Measurements from ENCODE around the gene PLD4.
A peak's percentile ranks its signal among the peaks of the same experiment; 100 is the strongest.
"Not testable (repeated sequence)": the region's sequence is repeated elsewhere in the genome, so short reads cannot be mapped to it uniquely, and the experiment has no call there.

The PLD4 gene, protein sequence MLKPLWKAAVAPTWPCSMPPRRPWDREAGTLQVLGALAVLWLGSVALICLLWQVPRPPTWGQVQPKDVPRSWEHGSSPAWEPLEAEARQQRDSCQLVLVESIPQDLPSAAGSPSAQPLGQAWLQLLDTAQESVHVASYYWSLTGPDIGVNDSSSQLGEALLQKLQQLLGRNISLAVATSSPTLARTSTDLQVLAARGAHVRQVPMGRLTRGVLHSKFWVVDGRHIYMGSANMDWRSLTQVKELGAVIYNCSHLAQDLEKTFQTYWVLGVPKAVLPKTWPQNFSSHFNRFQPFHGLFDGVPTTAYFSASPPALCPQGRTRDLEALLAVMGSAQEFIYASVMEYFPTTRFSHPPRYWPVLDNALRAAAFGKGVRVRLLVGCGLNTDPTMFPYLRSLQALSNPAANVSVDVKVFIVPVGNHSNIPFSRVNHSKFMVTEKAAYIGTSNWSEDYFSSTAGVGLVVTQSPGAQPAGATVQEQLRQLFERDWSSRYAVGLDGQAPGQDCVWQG
- 0 to 0.13 reads per million in 2 donors for total RNA-seq

DNA sequence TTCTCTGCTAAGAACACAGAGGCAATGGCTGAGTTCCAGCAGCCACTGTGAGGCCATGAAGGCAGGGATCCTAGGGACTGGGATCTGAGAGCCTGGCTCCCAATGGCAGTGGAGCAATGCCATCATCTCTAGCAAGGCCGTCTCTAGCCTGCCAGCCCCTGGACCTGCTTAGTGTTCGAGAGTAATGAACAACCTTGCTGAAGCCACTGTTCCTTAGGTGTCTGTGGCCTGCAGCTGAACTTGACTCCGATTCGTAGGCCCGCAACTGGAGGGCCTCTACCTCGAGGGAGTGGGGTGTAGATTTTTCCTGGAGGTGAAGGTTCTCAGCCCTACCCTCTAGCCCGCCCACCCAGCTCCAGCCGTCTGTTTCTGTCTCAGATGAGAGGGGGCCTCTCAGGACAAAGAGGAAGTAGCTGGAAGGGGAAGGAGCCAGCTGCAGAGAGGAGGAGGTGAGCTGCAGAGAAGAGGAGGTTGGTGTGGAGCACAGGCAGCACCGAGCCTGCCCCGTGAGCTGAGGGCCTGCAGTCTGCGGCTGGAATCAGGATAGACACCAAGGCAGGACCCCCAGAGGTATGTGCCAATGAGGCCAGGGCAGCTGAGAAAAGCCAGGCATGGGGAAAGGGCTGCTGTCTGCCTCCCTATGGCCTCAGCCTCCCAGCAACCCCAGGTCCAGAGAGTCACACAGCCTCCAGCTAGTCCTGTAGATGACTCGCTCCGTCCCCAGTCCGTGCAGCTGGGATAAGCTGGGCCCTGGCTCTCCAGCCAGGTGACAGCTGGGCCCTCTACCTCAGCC, at the start of gene PLD4:
TSS of gene PLD4 (plus strand) at position 459 of the 793 bp plus-strand sequence. CDS start 2,262 bp downstream, outside the sequence.
- DNase-seq, result no peak

DNA sequence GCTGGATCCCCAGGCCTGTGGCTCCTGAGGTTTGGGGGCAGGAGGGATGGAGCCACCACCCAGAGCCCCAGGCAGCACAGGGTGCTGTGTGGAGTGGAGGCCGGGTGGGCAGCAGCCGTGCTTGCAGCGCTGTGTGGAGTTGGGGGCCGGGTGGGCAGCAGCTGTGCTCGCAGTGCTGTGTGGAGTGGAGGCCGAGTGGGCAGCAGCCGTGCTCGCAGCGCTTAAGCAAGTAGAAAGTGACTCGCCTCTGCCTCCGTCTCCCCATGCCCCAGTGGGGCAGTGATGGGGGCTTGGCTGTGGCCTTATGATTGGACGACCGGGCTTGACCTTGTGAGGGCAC, 49.3 kb upstream of the PLD4 start:
- DNase-seq, result no peak

DNA sequence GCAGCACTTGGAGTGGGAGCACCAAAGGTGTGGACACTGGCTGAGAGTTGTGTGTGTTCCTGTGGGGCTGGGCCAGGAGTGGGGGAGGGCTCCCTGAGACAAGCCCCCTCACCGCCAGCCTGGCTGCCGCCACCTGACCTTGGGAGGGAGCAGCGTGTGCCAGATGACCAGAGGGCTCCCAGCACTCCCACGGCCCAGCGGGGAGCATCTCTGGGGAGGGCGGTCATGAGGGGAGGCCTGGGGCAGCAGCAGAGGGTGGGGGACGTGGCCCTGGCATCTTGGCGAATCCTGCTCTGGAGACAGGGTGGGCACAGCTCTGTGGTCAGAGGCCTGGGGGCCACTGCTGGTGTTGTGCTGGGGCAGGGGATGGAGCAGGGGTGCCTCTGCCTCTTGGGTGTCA, 48.9 kb upstream of the PLD4 start:
- DNase-seq, result no peak

DNA sequence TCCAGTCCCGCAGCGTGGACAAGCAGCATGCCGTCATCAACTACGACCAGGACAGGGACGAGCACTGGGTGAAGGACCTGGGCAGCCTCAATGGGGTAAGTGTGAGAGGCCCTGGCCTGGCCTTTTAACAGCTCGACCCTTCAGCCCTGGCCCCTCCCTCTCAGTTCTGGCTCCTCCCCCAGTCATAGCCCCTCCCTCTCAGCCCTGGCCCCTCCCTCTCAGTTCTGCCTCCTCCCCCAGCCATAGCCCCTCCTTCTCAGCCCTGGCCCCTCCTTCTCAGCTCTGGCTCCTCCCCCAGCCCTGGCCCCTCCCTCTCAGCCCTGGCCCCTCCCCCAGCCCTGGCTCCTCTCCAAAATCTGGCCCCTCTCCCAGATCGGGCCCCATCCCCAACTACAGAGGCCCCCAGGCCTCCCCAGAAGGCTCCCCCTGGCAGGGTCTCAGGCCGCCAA, 48.4 kb upstream of the PLD4 start:
- DNase-seq, result peak in 1 of 5 experiments; percentile 32

- DNase-seq, result no peak
Measured at GRCh38 chr14:104877066-104877805, 47.4 kb upstream of the PLD4 start.

- DNase-seq, result peak in 1 of 5 experiments; percentile 3
Measured at GRCh38 chr14:104877806-104878550, 46.7 kb upstream of the PLD4 start.

GRCh38 chr14:104878582-104878981, 46.1 kb upstream of the PLD4 start:
- DNase-seq, result peak in 1 of 5 experiments; percentile 2

DNA sequence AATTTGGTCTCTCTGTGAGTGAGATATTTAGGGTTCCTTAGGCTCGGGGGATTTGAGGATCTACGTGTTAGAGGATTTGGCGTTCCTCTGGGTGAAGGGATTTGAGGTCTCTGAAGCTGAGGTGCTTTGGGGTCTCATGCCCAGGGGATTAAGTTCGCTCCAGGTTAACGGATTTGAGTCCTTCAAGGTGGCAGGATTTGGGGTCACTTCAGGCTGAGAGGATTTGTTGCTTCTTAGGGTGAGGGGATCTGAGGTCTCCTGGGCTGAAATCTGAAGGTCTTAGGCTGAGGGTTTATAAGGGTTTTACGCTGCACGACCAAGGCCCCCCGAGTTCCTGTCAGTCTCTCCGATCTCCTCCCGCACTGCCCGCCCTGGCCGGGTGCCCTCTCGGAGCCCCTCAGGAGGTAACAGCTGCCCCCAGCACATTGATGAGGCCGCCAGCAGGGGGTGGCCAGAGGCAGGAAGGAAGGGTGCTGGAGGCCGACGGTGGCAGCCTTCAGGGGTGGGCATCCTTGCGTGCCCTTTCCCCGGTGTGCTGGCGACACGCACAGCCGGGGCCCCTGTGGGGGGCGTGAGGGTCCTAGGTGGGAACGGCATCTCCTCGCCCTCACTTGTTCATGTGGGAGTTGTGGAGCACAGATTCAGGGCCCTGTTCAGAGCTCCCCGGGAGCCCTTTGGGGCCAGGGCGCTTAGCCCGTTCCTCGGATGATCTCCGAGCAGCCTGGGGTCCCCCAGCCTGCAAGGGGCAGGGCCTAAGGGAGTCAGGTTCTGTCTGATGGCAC, 45.3 kb upstream of the PLD4 start:
- peak in 1 of 5 experiments; percentile 6 for DNase-seq

DNA sequence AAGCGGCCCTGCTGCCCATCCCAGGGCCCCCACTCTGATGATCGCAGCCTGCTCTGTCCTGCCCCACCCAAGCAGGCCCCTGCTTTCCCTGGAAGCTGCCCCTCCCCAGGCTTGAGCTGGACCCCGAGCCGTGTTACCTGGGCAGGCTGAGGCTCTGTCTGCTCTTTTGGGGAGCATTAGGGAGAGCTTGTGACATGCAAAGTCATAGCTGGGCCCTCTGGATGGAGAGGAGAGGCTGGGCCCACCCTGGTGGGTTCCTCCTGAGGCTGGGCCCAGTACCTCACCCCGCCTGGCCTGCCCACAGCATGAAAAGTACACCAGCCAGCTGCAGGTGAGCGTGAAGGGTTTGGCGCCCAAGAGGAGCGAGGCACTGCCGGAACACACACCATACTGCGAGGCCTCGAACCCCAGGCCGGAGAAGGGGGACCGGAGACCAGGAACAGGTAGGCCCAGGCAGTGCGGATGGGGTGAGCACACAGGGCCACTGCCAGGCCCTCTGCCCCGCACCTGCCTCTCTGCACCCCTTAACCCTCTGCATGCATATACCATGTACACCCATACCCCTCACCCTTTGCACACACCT, 44.6 kb upstream of the PLD4 start:
- DNase-seq, result no peak

DNA sequence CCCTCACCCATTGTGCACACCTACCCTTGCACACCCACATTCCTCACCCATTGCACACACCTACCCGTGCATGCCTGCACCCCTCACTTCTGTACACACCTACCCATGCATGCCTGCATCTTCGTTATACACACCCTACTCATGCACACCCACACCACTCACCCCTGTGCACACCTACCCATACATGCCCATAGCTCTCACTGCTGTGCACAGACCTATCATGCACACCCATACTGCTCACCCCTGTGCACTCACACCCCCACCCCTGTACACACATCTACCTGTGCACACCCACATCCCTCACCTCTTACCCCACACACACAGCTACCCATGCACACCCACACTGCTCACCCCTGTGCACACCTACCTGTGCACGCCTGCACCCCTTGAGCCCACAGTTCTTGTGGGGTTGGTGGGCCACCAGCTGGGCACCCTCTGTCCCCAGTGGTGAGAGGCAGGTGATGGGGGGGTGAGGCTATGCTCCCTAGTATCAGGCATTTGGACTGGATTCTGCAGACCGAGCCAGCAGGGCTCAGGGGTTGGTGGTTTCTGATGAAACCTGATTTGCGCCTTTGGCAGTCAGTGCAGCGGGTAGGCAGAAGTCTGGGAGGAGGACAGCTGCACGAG, 44.0 kb upstream of the PLD4 start:
- no peak for DNase-seq

- no peak for DNase-seq
Measured at GRCh38 chr14:104881369-104881979, 43.2 kb upstream of the PLD4 start.

DNA sequence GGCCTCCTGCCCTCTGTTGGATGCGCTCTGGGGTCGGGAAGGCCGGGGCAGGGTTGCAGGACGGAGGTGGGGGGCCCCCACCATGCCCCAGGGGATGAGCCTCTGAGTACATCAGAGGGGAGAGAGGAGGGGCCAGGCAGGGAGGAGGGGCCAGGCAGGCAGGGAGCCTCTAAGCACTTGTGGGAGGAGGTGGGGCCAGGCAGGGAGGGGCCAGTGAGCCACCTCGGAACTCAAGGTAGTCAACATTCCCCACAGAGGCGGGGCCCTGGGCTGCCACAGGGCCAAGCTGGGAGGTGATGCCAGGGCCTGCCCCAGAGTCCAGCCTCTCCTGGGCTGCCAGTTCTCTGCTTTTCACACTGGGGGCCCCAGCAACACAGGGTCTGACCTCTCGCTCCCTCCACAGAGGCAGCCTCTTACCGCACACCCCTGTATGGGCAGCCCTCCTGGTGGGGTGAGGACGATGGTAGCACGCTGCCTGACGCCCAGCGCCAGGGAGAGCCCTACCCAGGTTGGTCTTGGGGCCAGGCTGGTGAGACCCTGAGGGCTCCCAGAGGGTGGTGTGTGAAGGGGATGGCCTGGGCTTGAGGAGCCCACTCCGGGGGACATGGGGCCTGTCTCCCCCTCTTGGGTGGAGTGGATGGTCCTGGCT, 42.2 kb upstream of the PLD4 start:
- DNase-seq, result peak in 1 of 5 experiments; percentile 7

- DNase-seq, result no peak
Measured at GRCh38 chr14:104882991-104883660, 41.6 kb upstream of the PLD4 start.

DNA sequence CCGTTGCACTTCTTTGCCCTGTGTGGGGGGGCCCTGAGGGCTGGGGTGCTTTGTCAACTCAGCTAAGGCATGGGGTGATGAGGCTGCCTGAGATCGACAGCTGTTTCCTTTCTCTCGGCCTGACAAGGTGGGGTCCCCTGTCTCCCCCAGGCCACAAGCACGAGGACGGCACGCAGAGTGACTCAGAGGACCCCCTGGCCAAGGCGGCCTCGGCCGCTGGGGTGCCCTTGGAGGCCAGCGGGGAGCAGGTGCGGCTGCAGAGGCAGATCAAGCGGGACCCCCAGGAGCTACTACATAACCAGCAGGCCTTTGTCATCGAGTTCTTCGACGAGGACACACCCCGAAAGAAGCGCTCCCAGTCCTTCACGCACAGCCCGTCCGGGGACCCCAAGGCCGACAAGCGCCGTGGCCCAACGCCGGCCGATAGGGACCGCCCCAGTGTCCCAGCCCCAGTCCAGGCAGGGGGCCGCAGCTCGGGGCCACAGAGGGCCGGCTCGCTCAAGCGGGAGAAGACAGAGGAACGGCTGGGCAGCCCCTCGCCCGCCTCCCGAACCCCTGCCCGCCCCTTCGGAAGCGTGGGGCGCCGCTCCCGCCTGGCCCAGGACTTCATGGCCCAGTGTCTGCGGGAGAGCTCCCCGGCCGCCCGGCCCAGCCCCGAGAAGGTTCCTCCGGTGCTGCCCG, 40.9 kb upstream of the PLD4 start:
- DNase-seq, result peak in 1 of 5 experiments; percentile 7

- DNase-seq, result not testable (repeated sequence)
Measured at GRCh38 chr14:104884381-104884780, 40.3 kb upstream of the PLD4 start.

DNA sequence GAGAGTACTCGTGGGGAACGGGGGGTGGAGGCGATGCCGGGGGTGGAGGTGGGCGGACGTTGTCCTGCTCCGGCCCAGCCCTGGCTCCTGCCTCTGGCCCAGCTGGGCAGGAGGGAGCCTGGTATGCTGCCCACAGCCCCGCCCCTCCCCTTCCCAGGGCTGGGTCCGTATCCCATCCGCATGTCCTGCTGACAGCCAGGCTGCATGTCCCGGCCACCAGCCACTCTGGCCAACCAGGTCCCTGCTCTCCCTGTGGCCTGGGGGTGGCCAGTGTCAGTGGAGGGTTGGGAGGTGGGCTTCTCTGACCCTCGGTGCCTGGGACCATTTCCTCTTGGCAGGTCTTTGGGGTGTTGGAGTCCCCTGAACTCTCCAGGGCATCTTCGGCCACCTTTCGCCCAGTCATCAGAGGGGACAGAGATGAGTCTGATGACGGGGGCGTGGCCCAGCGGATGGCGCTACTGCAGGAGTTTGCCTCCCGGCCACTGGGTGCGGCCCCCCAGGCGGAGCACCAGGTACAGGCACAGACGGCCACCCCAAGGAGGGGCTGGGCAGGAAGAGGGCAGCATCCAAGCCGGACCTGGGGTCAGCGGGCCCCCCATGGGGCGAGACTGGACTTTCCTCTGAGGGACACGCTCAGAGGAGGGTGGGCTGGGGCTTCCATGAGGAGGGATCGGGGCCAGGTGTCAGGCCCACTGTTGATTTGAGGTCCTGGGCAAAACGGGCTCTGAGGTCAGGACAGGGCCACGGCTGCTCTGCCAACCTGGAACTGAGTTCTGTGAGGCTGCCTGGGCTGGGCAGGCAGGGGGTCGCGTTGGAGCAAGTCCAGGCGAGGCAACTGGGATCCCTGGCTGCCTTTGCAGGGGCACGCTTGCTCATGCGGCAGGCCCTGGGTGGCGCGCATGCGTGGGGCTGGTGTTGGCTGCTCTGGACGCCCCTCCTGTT, 39.4 kb upstream of the PLD4 start:
- DNase-seq, result peak in 2 of 5 experiments; percentile 3 to 7

Measured in T-helper 2 cell (primary cell).